GM21526 (cell line): ENCODE data around the gene SKAP2.

ENCODE experiments used
- ATAC-seq: cut with Tn5 transposase; IDR thresholded peaks from one replicate; pipeline ENCODE4 v1.9.1; 2021; ENCODE audit warnings: moderate library complexity; ENCODE audit not compliant: unreplicated experiment, low FRiP score

The SKAP2 gene

DNA sequence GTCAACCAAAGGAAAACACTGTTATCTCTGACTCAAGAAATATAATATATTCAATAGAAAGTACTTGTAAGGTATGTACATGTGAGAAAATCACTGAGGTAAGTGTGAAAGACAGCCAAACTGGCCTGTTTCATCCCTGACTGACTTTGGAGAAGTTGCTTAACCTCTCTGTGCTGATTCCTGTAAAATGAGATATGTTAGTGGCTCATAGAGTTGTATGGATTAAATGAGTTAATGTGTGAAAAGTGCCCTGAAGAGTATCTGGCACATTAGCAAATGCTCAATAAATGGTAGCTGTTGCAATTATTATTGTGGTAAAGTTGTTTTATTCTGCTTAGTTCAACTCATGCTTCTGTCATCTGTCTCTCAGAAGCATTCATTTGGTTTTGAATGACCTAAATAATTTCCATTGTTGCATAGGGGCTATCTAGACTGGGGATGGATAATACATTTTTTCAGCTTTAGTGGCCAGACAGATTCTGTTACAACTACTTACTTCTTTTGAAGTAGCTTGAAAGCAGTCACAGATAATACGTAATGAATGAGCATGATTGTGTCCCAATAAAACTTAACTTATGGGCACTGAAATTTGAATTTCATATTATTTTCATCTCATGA is 84.3 kb downstream of the SKAP2 start:
- no peak for ATAC-seq

GRCh38 chr7:26777385-26777784 is 87.0 kb downstream of the SKAP2 start:
- ATAC-seq: no peak

DNA sequence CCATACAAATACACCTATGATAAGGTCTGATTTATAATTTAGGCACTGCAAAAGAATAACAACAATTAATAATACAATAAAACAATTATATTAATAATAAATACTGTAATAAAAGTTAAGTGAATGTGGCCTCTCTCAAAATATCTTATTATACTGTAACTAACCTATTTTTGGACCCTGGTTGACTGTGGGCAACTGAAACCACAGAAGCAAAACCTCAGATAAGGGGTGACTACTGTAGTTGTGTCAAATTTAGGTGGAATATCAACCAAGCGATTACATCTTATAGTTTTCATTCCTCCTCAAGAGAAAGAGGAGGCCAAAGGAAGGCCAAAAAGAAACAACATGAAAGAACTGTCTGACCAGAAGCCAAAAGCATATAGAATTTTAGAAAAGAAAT is 103.9 kb downstream of the SKAP2 start:
- no peak for ATAC-seq

- no peak for ATAC-seq
Observed at GRCh38 chr7:26759108-26759507, 105.3 kb downstream of the SKAP2 start.

- ATAC-seq: no peak
Observed at GRCh38 chr7:26743205-26743604, 121.2 kb downstream of the SKAP2 start.

DNA sequence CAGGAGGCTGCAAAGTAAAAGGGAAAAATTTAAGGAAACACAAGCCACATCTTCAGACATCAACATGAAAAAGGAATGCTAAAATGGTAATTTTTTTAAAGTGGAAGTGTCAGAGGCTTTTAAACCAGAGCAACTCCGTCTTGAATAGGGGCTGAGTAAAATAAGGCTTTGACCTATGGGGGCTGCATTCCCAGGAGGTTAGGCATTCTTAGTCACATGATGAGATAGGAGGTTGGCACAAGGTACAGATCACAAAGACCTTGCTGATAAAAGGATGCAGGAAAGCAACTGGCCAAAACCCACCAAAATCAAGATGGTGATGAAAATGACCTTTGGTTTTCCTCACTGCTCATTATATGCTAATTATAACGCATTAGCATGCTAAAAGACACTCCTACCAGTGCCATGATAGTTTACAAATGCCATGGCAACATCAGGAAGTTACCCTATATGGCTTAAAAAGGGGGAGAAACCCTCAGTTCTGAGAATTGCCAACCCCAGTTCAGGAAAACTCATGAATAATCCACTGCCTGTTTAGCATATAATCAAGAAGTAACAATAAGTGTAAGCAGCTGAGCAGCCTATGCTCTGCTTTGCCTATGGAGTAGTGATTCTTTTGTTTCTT is 128.3 kb downstream of the SKAP2 start:
- no peak for ATAC-seq

GRCh38 chr7:26729150-26729775 is 135.1 kb downstream of the SKAP2 start:
- no peak for ATAC-seq

GRCh38 chr7:26726051-26726450 is 138.3 kb downstream of the SKAP2 start:
- ATAC-seq: no peak

DNA sequence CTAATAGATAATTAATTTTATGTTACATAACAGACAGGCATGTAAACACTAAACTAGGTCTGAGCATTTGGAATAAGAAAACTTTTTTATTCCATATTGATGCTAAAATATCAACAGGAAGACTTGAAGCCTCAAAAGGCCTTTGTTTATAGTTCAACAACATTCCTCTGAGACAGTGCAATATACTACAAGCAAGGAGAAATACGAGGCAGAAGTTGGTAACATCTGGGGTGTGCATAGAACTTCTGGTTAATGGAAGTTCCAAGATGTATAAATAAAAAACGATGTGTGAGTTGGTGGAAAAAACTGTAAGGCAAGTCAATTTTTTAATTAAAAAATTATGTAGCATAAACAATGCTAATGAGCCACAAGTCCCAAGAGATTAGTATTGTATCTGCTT is 139.6 kb downstream of the SKAP2 start:
- ATAC-seq: no peak

DNA sequence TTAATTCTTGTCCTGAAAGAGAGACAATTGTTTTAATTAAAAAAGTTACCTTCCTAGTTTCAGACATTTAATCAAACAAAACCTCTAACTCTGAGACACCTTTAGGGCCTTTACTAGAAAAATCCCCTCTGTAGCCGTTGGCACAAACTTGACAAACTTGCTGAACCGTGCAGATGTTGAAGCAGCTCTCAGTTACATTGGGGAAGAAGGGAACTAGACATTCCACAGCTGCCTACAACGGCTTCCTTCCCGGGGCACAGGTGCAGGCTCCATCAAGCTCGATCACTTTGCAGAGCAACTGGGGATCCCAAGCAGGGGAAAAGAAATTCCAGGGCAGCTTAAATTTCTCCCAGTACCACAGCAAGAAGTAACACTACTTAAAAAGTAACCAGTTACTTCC is 141.3 kb downstream of the SKAP2 start:
- no peak for ATAC-seq

DNA sequence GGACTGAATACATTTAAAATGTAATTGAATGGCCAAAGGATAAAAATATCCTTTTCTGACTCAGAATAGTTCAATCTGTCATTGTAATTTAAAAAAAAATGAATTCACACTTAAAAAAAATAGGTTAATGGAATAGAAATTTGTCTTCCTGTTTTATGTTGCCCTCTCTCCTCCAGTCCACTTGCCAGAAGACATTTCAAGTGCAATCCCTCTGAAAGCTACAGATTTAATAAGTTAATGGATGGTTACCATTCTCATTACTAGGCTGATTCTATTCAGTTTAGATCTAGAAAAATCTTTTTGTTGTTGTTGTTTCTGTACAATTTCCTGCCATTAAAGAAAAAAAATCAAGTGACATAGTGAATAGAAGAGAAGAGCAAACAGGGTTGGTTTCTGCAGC is 142.9 kb downstream of the SKAP2 start:
- no peak for ATAC-seq

DNA sequence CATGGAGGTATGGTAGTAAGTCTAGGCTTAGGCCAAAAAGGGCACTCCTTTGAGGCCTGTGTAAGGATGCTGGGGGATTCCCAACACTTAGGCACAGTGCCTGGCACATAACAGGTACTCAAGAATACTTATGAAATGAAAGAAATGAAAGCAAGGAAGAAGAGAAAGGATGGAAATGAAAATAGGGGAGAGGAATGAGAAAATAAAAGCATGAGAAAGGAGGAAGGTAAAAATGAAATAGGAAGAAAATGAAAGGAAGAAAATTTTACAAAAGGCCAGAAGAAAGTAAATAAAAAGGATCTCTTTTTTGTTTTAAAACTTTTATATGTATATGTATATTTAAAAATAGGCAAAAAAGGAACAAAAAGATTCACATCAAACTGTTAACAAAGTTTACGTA is 146.3 kb downstream of the SKAP2 start:
- ATAC-seq: no peak

DNA sequence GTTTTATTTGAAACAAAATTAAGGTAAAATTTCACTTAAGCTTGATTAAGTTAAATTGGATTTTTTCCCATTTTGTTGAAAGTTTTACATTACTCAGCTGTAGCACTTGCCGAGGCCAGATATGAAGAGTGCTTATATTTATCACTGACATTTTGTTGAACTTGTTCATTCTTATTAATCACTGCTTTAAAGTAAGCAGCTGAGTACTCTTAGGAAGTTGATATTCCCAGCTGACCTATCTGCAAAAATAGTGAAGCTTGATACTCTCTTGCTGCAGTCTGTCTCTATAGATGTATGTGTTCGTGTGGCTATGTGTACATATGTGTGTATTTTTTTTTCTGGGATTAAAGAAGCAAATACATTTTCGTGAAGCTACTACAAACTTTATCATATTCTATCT is 150.0 kb downstream of the SKAP2 start:
- no peak for ATAC-seq

DNA sequence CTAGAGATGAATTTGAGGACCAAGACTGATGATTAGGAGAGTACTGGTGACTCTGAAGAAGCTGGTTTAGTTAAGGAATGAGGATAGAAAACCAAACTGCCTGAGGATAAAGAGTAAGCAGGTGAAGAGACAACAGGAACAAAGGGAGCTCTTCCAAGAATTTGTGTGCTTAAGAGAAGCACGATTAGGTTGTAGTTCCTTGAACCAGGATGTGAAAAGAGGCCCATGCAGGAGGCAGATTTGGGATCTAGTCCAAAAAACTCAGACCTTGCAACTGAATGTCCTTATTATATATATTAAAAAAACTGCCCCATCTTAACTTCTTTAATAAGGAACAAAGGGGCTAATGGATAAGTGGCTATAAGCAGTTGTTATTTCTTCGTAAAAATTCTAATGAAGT is 150.4 kb downstream of the SKAP2 start:
- no peak for ATAC-seq

DNA sequence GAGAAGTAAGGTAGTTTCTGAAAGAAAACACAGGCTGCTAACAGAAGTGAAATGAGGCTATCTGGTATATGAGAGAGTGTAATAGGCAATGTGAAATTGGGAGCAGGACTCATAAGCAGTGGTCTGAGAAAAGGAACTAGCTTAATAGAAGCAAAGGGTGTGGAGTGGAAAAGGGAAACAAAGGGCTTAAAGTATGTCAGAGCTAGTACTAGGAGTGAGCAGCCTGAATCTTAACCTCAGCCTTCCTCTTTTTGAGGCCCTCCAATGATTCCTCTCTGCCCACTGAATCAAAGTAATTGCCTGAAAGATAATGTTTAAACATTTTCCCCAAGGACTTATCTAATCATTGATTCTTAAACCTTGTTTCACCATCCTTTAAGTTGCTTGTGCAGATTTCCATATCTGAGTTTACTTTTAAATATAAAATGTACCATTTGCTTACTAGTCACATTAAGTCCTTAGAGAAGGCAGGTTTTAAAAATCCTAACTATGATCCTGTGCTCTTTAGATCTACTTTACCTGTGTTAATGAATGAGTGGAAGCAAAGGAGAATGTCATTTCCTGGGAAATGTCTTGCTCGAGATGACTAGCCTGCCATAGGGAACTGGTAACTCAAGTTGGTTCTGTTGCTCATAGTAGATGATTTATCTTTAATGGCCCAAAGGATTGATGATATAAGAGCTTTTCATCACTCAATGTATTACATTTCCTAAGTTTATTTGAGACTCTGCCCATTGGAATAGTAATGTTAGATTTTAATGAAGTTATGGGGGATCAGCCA is 155.0 kb downstream of the SKAP2 start:
- no peak for ATAC-seq

DNA sequence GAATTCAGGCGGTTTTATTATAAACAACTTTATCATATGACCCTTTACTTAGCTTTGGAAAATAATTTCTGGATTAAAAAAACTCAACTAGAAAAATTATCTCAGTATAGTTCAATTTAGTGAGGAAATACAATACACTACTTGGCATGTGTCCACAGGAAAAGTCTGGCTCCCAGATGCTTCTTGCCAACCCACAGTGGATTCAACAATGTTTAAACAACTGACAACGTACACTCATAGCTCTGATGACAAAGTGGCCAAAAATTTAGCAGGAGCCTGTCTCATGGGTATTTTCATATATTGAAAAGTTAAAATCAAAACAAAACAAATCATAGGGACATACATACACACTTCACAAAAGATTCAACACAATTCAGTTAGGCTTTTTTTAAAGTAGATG is 158.8 kb downstream of the SKAP2 start:
- ATAC-seq: no peak

- no peak for ATAC-seq
Observed at GRCh38 chr7:26704786-26705185, 159.6 kb downstream of the SKAP2 start.

- ATAC-seq: no peak
Observed at GRCh38 chr7:26704036-26704435, 160.4 kb downstream of the SKAP2 start.

DNA sequence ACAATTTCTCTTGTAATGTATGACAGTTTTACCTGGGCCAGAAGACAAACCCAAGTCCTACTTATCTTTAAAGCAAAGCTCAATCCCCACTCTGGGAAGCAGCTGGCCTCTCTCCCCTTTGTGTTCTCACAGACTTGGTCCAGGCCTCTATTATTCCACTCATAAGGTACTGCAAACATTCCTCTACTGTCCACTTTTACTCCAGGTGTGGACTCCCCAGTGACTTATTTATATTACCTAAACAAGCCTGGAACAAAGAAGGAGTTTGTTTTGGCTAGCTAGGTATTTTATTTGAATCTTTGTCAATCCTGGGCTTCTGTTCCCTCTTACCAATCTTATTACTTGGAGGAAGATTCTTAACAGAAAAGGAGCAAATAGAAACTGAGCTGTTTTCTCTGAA is 163.5 kb downstream of the SKAP2 start:
- no peak for ATAC-seq

GRCh38 chr7:26700386-26700785 is 164.0 kb downstream of the SKAP2 start:
- ATAC-seq: no peak

DNA sequence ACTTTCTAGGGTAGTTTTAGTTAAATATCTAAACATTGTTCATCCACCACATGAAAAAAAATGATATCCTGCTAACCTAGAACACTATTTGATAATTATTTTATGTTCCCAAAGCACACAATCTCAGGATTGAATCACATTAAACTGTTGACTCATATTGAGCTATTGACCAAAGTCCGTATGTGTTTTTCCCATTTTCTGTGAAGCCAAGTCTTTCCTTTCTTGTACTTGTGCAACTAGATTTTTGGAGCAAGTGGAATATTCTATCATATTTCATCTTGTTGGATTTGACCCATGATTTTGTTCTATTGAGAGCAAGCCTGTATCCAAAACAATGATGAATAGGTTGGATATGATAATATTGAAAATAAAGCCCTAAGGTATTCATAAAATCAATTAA is 164.6 kb downstream of the SKAP2 start:
- no peak for ATAC-seq

- ATAC-seq: no peak
Observed at GRCh38 chr7:26698806-26699205, 165.6 kb downstream of the SKAP2 start.
